Measurements from ENCODE around the gene HK1. TPM values are rescaled to one million over a fixed set of nuclear protein-coding genes. Genes with fewer than 3 reads are reported as not detected.
"Not testable (repeated sequence)": the region's sequence is repeated elsewhere in the genome, so short reads cannot be mapped to it uniquely, and the experiment has no call there.

The HK1 gene
- total RNA-seq, 1 experiment from 2014 or later, result 41.4 TPM

DNA sequence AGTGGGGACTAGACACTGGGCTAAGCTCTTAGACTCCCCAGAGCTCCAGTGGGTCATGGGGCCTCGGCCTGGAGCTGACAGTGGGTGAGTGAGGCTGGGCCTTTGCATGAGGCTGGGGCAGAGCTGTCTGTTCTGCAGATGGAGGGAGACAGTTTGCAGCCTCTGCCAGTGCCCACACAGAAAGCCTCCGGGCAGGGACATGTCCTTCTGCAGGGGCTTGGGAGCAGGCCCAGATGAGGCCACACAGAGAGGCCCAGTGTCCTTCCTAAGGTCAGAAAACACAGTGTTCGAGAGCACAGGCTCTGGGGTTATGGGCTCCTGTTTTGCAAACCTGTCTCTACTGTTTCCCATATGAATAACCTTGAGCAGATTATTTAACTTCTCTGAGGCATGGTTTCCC is 25.1 kb upstream of the HK1 start:
- DNase-seq (ENCODE audit: extremely low read depth, low read depth), result no peak

DNA sequence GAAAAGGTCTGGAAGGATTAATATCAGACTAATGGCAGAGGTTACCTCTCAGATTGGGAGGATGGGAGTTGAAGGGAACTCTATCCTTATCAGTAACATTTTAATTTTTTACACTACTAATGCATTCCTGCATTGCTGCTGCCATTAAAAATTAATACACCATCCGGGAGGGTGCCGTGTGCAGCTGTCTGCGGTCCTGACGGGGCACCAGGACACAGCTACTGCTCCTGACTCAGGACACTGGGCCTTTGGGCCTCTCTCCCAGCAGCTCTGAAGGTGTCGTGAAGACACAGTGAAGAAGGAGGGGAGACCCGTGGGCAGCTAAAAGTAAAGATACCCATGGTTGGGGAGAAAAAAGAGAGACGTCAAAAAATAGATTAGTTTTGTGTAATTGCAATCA is 23.4 kb upstream of the HK1 start:
- no peak for DNase-seq (ENCODE audit: extremely low read depth, low read depth)

DNA sequence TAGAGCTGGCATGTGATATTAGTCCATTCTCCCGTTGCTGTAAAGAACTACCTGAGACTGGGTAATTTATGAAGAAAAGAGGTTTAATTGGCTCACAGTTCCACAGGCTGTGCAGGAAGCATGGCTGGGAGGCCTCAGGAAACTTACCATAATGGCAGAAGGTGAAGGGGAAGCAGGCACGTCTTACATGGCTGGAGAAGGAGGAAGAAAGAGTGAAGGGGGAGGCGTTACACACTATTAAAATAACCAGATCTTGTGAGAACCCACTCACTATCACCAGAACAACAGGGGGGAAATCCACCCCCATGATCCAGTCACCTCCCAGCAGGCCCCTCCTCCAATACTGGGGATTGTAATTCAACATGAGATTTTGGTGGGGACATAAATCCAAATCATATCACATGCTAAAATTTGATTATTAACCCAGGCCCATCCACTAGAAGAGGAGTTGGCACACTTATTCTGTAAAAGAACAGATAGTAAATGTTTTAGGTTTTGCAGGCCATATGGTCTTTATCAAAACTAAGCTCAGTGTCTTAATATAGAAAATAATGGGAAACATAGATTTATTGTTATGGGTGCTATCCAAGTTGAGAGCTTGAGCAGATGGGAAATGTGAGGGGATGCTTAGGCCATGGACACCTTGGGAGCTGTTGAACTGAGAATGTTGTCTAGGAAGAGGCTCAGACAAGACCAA is 18.6 kb upstream of the HK1 start:
- DNase-seq (ENCODE audit: extremely low read depth, low read depth), result no peak

GRCh38 chr10:69261184-69261583 is 17.1 kb upstream of the HK1 start:
- DNase-seq (ENCODE audit: extremely low read depth, low read depth), result no peak

GRCh38 chr10:69262292-69262751 is 16.0 kb upstream of the HK1 start:
- no peak for DNase-seq (ENCODE audit: extremely low read depth, low read depth)

DNA sequence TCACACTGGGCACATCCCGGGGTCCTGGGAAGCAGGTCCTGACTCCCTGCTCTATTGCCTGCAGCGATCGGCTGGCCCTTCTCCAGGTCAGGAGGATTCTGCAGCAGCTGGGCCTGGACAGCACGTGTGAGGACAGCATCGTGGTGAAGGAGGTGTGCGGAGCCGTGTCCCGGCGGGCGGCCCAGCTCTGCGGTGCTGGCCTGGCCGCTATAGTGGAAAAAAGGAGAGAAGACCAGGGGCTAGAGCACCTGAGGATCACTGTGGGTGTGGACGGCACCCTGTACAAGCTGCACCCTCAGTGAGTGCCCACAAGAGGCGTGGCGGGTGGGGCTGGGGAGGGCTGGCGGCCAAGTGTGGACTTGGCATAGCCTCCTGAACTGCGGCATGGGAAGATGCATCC is 12.8 kb upstream of the HK1 start:
- no peak for DNase-seq (ENCODE audit: extremely low read depth, low read depth)

GRCh38 chr10:69268761-69269416 is 9.4 kb upstream of the HK1 start:
- DNase-seq (ENCODE audit: extremely low read depth, low read depth), result no peak

DNA sequence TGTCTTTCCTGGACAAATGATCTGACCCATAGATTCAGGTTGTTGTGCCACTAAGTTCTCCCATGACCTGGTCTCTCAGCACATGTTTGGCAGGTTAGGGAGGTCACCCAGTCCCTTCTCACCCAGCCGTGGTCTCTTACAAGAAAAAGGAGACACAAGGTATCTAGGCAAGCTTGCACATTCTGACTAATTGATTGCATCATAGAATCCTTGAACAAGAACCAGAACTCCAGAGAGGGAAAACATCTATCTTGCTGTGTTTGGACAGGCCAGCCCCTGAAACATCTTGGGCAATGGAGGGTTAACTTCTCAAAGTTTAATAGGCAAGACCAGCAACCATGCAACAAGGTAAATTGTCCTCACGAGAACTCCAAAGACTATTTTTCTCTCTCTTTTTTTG is 8.5 kb upstream of the HK1 start:
- peak; percentile 22 for DNase-seq (ENCODE audit: extremely low read depth, low read depth)

DNA sequence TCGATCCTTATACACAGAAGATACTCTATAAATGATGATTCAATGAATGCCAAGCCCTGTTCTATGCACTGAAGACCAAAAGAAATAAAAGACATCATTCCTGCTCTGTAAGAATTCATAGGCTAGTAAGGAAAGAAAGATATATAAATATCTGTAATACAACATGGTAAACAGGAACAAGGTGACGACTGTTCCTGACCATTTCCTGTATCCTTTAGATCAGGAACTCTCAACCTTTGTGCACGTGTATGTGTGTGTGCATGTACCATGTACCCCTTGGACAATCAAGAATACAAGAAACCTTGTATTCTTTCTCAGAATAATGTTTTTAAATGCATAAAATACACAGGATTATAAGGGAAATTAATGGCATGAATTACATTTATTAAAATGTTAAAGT is 7.3 kb upstream of the HK1 start:
- DNase-seq (ENCODE audit: extremely low read depth, low read depth), result no peak

- DNase-seq (ENCODE audit: extremely low read depth, low read depth), result no peak
Observed at GRCh38 chr10:69272624-69273023, 5.7 kb upstream of the HK1 start.

GRCh38 chr10:69275444-69275843 is 2.9 kb upstream of the HK1 start:
- DNase-seq (ENCODE audit: extremely low read depth, low read depth), result no peak

DNA sequence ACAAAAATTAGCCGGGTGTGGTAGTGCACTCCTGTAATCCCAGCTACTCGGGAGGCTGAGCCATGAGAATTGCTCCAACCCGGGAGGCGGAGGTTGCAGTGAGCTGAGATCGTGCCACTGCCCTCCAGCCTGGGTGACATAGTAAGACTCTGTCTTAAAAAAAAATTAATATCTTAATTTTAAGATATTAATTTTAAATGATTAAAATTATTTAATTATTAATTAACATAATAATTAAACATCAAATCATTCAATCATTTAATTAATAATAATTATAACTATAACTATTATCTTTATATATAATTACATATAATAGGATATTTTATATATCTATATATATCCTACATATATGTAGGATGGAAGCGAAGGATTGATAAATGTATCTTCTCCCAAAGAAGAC is 1.8 kb upstream of the HK1 start:
- no peak for DNase-seq (ENCODE audit: extremely low read depth, low read depth)

DNA sequence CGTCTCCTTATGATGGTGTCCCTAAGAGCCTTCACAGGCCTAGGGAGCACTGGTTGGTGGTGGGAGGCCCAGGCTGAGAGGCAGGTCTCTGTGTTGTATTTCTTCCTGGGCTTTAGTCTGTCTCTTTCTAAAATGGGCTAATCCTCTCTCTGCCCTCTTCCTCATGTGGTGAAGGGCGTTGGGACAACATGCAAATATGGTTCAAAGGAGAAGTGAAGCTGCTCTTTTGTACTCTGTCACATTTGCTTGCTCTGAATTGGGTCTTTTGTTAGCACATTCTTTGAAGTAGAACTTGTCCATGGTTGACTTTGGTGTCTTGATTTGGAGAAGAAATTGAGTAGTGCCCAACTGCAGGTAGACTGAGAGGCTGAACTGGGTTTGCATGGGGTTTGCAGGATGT is 814 bp downstream of the HK1 start:
- no peak for DNase-seq (ENCODE audit: extremely low read depth, low read depth)

GRCh38 chr10:69281507-69282413 is 3.5 kb downstream of the HK1 start:
- no peak for DNase-seq (ENCODE audit: extremely low read depth, low read depth)

DNA sequence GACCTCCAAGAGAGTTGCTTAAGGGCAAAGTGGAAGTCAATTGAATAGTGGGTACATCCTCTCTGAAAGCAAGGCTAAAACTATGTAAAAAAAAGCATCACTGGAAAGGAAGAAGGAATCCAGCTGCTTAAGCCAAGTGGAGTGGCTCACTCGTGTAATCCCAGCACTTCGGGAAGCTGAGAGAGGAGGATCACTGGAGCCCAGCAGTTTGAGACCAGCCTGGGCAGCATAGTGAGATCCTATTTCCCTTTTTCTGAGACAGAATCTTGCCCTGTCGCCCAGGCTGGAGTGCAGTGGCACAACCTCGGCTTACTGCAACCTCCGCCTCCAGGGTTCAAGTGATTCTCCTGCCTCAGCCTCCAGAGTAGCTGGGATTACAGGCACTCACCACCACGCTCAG is 6.1 kb downstream of the HK1 start:
- not testable (repeated sequence) for DNase-seq (ENCODE audit: extremely low read depth, low read depth)

GRCh38 chr10:69285699-69286098 is 7.4 kb downstream of the HK1 start:
- no peak for DNase-seq (ENCODE audit: extremely low read depth, low read depth)

DNA sequence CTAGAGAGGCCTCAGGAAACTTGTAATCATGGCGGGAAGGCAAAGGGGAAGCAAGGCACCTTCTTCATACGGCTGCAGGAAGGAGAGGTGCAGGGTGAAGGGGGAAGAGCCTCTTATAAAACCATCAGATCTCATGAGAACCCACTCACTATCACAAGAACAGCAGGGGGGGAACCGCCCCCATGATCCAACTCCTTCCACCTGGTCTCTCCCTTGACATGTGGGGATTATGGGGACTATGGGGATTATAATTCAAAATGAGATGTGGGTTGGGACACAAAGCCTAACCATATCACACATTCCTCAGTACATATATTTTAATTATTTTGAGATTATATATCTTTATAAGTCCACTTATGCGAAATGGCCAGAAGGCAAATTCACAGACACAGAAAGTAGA is 8.9 kb downstream of the HK1 start:
- DNase-seq (ENCODE audit: extremely low read depth, low read depth), result no peak

- no peak for DNase-seq (ENCODE audit: extremely low read depth, low read depth)
Observed at GRCh38 chr10:69290993-69291392, 12.7 kb downstream of the HK1 start.

DNA sequence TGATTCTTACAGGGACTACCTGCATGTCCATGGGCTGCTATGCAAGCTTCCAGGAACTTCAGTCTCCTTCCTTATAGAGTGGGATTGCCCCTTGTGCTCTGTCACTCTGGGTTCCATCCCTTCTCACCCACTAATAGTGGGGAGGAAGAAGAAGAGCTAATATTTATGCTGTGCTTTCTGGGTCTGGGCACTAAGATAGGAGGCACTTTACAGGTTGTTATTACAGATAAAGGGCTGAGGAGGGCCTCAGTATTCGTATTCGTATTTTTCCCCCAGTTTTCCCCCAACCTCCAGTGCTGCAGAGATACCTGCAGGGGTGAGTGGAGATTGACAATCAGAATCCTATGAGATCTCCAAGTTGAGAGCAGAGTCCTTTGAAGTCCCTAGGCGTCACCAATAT is 14.2 kb downstream of the HK1 start:
- DNase-seq (ENCODE audit: extremely low read depth, low read depth), result no peak

- DNase-seq (ENCODE audit: extremely low read depth, low read depth), result no peak
Observed at GRCh38 chr10:69295027-69295636, 16.8 kb downstream of the HK1 start.

DNA sequence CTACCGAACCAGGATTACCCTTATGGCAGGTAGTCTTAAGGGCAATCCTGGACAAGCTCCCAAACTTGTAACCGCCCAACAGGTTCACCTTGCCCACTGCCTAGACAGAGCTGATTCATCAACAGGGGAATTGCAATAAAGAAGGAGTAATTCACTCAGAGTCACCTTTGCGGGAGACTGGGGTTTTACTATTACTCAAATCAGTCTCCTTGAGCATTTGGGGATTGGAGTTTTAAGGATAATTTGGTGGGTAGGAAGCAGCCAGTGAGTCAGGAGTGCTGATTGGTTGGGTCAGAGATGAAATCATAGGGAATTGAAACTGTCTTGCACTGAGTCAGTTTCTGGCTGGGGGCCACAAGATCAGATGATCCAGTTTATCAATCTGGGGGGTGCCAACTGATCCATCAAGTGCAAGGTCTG is 25.3 kb downstream of the HK1 start:
- DNase-seq (ENCODE audit: extremely low read depth, low read depth), result no peak
